Astrocyte (in vitro differentiated cells and primary cell): ENCODE results near the gene LINGO4. TPM values are rescaled to one million over a fixed set of nuclear protein-coding genes. Genes with fewer than 3 reads are reported as not detected.

Experiments
- DNase-seq: peaks from one replicate; pipeline ENCODE4 v3.0.0-alpha.2; 2010; ENCODE audit warnings: low read depth
- FAIRE-seq: peaks from 2 replicates; lab custom pipeline; 2011; peaks lifted over from hg19 to GRCh38; lab: Jason Lieb, UNC
- H2AFZ ChIP-seq: 2 replicates; pipeline ENCODE4 v1.6.0; 2012; ENCODE audit warnings: low read depth, low read length, inconsistent platforms
- H3K27ac ChIP-seq: 2 replicates; pipeline ENCODE4 v1.5.1; 2011; ENCODE audit warnings: low read depth, low read length, inconsistent platforms
- H3K27me3 ChIP-seq: 2 replicates; pipeline ENCODE4 v1.6.0; 2011; ENCODE audit warnings: low read length, inconsistent platforms; ENCODE audit not compliant: insufficient read depth
- H3K36me3 ChIP-seq: 2 replicates; pipeline ENCODE4 v1.5.1; 2011; ENCODE audit warnings: low read length, inconsistent platforms; ENCODE audit not compliant: insufficient read depth
- H3K4me1 ChIP-seq: 2 replicates; pipeline ENCODE4 v1.5.1; 2011; ENCODE audit warnings: low read length, inconsistent platforms; ENCODE audit not compliant: insufficient read depth
- H3K4me2 ChIP-seq: 2 replicates; pipeline ENCODE4 v1.6.0; 2012; ENCODE audit warnings: low read length, inconsistent platforms
- H3K4me3 ChIP-seq: 2 replicates; pipeline ENCODE4 v1.5.1; 2011; ENCODE audit warnings: low read depth, mild to moderate bottlenecking, low read length, inconsistent platforms; ENCODE audit not compliant: insufficient read depth
- H3K79me2 ChIP-seq: 2 replicates; pipeline ENCODE4 v1.6.0; 2012; ENCODE audit warnings: mild to moderate bottlenecking, low read length, inconsistent platforms; ENCODE audit not compliant: insufficient read depth
- H3K9ac ChIP-seq: 2 replicates; pipeline ENCODE4 v1.6.0; 2012; ENCODE audit warnings: mild to moderate bottlenecking, low read length, inconsistent platforms
- H3K9me3 ChIP-seq: 2 replicates; pipeline ENCODE4 v1.5.1; 2012; ENCODE audit warnings: low read depth, mild to moderate bottlenecking, low read length, inconsistent platforms; ENCODE audit not compliant: insufficient read depth
- H4K20me1 ChIP-seq: 2 replicates; pipeline ENCODE4 v1.6.0; 2012; ENCODE audit warnings: low read length, inconsistent platforms; ENCODE audit not compliant: insufficient read depth
- H3K27ac Mint-ChIP-seq: one replicate; pipeline ENCODE4 v1.8.0; 2021; ENCODE audit warnings: mild to moderate bottlenecking, mixed read lengths; ENCODE audit not compliant: unreplicated experiment
- H3K27me3 Mint-ChIP-seq: one replicate; pipeline ENCODE4 v1.8.0; 2021; ENCODE audit warnings: low read depth, mixed read lengths; ENCODE audit not compliant: unreplicated experiment
- H3K36me3 Mint-ChIP-seq: one replicate; pipeline ENCODE4 v1.8.0; 2021; ENCODE audit warnings: low read depth, mixed read lengths; ENCODE audit not compliant: unreplicated experiment
- H3K4me1 Mint-ChIP-seq: one replicate; pipeline ENCODE4 v1.8.0; 2021; ENCODE audit warnings: low read depth, mixed read lengths; ENCODE audit not compliant: unreplicated experiment
- H3K4me3 Mint-ChIP-seq: one replicate; pipeline ENCODE4 v1.8.0; 2021; ENCODE audit warnings: mild to moderate bottlenecking, moderate library complexity, mixed read lengths; ENCODE audit not compliant: unreplicated experiment
- H3K9me3 Mint-ChIP-seq: one replicate; pipeline ENCODE4 v1.8.0; 2021; ENCODE audit warnings: mild to moderate bottlenecking, mixed read lengths; ENCODE audit not compliant: unreplicated experiment
- EZH2 ChIP-seq: IDR thresholded peaks from 2 replicates; pipeline ENCODE4 v1.6.1; 2012; ENCODE audit warnings: mild to moderate bottlenecking, low read length, inconsistent platforms; ENCODE audit not compliant: insufficient read depth
- total RNA-seq: library from RNA; stranded (reverse); gene quantifications from 2 replicates; pipeline ENCODE4 v1.2.1, GENCODE V29; 2021
- TF ChIP-seq, protein P1 (sequence below): IDR thresholded peaks from 2 replicates; pipeline ENCODE4 v1.5.1; 2011; ENCODE audit warnings: low read depth, mild to moderate bottlenecking, inconsistent platforms, low read length, moderate library complexity; ENCODE audit not compliant: insufficient read depth

Gene LINGO4
- total RNA-seq, 1 donor from 2014 or later, result not detected

DNA sequence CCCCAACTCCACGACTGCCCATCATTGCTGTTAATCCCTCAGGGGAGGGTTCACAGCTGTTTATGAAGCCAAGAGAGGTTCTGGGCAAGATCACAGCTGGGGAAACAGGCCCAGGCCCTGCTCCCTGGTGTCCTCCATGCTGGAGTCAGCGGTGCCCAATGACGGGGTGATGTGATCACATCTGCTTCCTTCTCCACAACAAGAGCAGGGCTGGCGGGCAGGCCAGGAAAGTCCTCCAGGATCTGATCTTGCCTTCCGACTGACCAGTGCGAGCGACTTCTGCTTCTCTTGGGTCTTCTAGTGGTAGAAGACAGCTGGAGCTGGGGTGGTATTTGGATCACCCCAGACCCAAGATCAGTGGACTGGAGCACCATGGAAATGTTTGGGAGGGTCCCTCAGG lies 951 bp upstream of the LINGO4 start:
- Histone ChIP-seq H3K4me3 (no peak overlapping the region), H3K79me2 (no peaks in the 10 kb centered on the region), H3K9ac (no peak overlapping the region), H3K36me3 (no peaks in the 10 kb centered on the region), H3K4me2 (no peak overlapping the region), H4K20me1 (no peaks in the 10 kb centered on the region), H2AFZ (no peak overlapping the region), H3K27me3 (peaks cover 66% of the 10 kb centered on the region), H3K4me1 (no peaks in the 10 kb centered on the region), H3K27ac (no peak overlapping the region), H3K9me3 (no peaks in the 10 kb centered on the region)
- DNase-seq (no peak), FAIRE-seq (no peak)
- Mint-ChIP-seq H3K9me3 (no peaks in the 10 kb centered on the region), H3K4me1 (peaks cover 9% of the 10 kb centered on the region), H3K4me3 (no peak overlapping the region), H3K27me3 (peaks cover 52% of the 10 kb centered on the region), H3K27ac (no peak overlapping the region), H3K36me3 (peaks cover 4% of the 10 kb centered on the region)
- TF ChIP-seq, protein P1, sequence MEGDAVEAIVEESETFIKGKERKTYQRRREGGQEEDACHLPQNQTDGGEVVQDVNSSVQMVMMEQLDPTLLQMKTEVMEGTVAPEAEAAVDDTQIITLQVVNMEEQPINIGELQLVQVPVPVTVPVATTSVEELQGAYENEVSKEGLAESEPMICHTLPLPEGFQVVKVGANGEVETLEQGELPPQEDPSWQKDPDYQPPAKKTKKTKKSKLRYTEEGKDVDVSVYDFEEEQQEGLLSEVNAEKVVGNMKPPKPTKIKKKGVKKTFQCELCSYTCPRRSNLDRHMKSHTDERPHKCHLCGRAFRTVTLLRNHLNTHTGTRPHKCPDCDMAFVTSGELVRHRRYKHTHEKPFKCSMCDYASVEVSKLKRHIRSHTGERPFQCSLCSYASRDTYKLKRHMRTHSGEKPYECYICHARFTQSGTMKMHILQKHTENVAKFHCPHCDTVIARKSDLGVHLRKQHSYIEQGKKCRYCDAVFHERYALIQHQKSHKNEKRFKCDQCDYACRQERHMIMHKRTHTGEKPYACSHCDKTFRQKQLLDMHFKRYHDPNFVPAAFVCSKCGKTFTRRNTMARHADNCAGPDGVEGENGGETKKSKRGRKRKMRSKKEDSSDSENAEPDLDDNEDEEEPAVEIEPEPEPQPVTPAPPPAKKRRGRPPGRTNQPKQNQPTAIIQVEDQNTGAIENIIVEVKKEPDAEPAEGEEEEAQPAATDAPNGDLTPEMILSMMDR, result no peak
- TF ChIP-seq EZH2, result no peak

DNA sequence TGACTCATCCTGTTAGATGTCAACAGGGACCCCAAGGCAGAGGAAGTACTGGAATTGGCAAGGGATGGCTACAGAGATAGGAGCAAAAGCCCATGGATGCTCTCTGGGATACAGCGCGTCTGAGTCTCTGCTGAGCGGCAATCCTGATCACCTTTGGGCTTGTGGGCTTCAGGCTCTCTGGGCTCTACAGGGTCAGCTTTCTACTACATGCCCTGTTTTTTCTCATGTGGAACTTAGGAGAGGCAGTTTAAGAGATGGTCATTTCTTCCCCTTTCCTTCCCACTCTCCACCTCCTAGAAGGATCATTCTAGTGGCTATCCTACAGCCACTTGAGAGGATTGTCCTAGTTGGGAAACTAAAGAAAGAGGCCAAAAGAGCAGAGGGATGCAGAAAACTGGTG lies 1.3 kb downstream of the LINGO4 start:
- Histone ChIP-seq H3K4me3 (no peak overlapping the region), H4K20me1 (no peaks in the 10 kb centered on the region), H3K79me2 (no peaks in the 10 kb centered on the region), H3K9me3 (no peaks in the 10 kb centered on the region), H3K9ac (no peak overlapping the region), H2AFZ (no peak overlapping the region), H3K4me1 (no peaks in the 10 kb centered on the region), H3K36me3 (no peaks in the 10 kb centered on the region), H3K4me2 (no peak overlapping the region), H3K27ac (no peak overlapping the region), H3K27me3 (peaks cover 78% of the 10 kb centered on the region)
- FAIRE-seq (no peak), DNase-seq (no peak)
- TF ChIP-seq, protein P1, result no peak
- no peak for TF ChIP-seq EZH2
- no peak overlapping the region for H3K4me3 Mint-ChIP-seq
- H3K27me3 Mint-ChIP-seq, result peaks cover 69% of the 10 kb centered on the region
- no peaks in the 10 kb centered on the region for H3K9me3 Mint-ChIP-seq
- H3K36me3 Mint-ChIP-seq, result peaks cover 7% of the 10 kb centered on the region
- H3K27ac Mint-ChIP-seq, result no peak overlapping the region
- peaks cover 1% of the 10 kb centered on the region for H3K4me1 Mint-ChIP-seq

DNA sequence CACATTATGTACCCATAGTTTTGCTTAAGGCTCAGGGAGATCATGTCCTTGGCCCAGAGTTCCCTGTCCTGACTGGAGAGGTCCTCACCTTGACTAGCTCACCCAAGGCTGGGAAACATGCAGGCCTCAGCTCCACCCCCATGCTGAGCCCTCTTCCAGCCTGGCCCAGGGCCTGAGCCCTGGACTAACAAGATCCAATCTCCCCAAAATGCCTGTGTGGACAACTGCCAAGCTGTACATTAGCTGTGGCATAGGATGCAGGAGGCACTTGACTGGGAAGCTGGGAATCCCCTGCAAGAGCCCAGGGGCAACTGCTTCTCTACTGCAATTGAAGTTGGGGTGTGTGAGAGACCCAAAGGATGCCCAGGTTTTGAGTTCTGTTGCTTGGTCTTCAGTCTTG lies 2.1 kb downstream of the LINGO4 start:
- no peak for TF ChIP-seq EZH2
- TF ChIP-seq, protein P1, result no peak

More for the DNA sequence above, 2.1 kb downstream of the LINGO4 start:
- DNase-seq, result no peak
- H3K36me3 Mint-ChIP-seq, result peaks cover 7% of the 10 kb centered on the region
- no peak overlapping the region for H3K27ac Mint-ChIP-seq
- no peak for FAIRE-seq
- Histone ChIP-seq H4K20me1 (no peaks in the 10 kb centered on the region), H3K9me3 (no peaks in the 10 kb centered on the region), H3K27me3 (peaks cover 81% of the 10 kb centered on the region), H2AFZ (no peak overlapping the region), H3K4me1 (no peaks in the 10 kb centered on the region), H3K9ac (no peak overlapping the region), H3K27ac (no peak overlapping the region), H3K36me3 (no peaks in the 10 kb centered on the region), H3K4me3 (no peak overlapping the region), H3K79me2 (no peaks in the 10 kb centered on the region), H3K4me2 (no peak overlapping the region)
- peaks cover 69% of the 10 kb centered on the region for H3K27me3 Mint-ChIP-seq
- H3K4me1 Mint-ChIP-seq, result peaks cover 1% of the 10 kb centered on the region
- H3K4me3 Mint-ChIP-seq, result no peak overlapping the region
- no peaks in the 10 kb centered on the region for H3K9me3 Mint-ChIP-seq
